Measurements from ENCODE around the gene ZNF575.
"Not testable (repeated sequence)": the region's sequence is repeated elsewhere in the genome, so short reads cannot be mapped to it uniquely, and the experiment has no call there.

ZNF575 gene

GRCh38 chr19:43507880-43508279 lies 25.1 kb upstream of the ZNF575 start:
- peaks cover 11% of the 10 kb centered on the region for H3K4me1 ChIP-seq (ENCODE audit: low read depth, poor library complexity, severe bottlenecking)
- H3K27ac ChIP-seq: no peak overlapping the region
- H3K9ac ChIP-seq: no peak overlapping the region
- no peak overlapping the region for H2AFZ ChIP-seq (ENCODE audit: low read depth)
- no peak for TF ChIP-seq CTCF (conservative IDR thresholded peaks at IDR 0.05; ENCODE audit: low read depth, low read length)
- H4K20me1 ChIP-seq (ENCODE audit: insufficient read depth): no peaks in the 10 kb centered on the region
- no peak overlapping the region for H3K4me2 ChIP-seq
- H3K79me2 ChIP-seq (ENCODE audit: insufficient read depth, low read depth): no peaks in the 10 kb centered on the region
- H3K4me3 ChIP-seq (IDR thresholded peaks at IDR 0.05; ENCODE audit: insufficient read depth, low read depth, low read length): no peak overlapping the region
- H3K36me3 ChIP-seq (ENCODE audit: insufficient read depth): no peaks in the 10 kb centered on the region
- no peaks in the 10 kb centered on the region for H3K27me3 ChIP-seq (ENCODE audit: insufficient read depth, low read depth)

GRCh38 chr19:43510713-43511112 lies 22.3 kb upstream of the ZNF575 start:
- Histone ChIP-seq H4K20me1 (ENCODE audit: insufficient read depth) (no peaks in the 10 kb centered on the region), H3K4me1 (ENCODE audit: low read depth, poor library complexity, severe bottlenecking) (no peaks in the 10 kb centered on the region), H2AFZ (ENCODE audit: low read depth) (no peak overlapping the region), H3K9ac (no peak overlapping the region), H3K4me3 (IDR thresholded peaks at IDR 0.05; ENCODE audit: insufficient read depth, low read depth, low read length) (no peak overlapping the region), H3K27ac (no peak overlapping the region), H3K4me2 (no peak overlapping the region), H3K79me2 (ENCODE audit: insufficient read depth, low read depth) (no peaks in the 10 kb centered on the region), H3K36me3 (ENCODE audit: insufficient read depth) (no peaks in the 10 kb centered on the region), H3K27me3 (ENCODE audit: insufficient read depth, low read depth) (no peaks in the 10 kb centered on the region)
- no peak for TF ChIP-seq CTCF (conservative IDR thresholded peaks at IDR 0.05; ENCODE audit: low read depth, low read length)

DNA sequence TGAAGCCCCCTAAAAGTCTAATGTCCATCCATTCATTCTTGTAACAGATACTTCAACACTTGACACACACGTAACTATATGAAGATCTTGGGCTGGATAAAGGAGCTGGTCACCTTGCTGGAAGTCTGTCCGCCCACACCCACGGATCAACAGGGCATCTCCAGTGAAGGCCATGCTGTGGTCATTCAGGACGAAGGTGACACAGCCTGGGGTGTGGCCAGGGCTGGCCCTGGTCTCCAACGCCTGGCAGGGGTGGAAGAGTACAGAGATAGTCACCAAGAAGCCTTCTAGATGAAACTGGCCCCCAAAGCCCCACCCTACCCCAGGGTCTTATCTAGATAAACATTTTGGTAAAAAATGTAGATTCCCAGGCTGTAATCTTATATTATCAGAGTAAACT lies 21.7 kb upstream of the ZNF575 start:
- no peak overlapping the region for H3K4me2 ChIP-seq
- H3K27ac ChIP-seq: no peak overlapping the region
- no peak for TF ChIP-seq CTCF (conservative IDR thresholded peaks at IDR 0.05; ENCODE audit: low read depth, low read length)
- no peak overlapping the region for H3K4me3 ChIP-seq (IDR thresholded peaks at IDR 0.05; ENCODE audit: insufficient read depth, low read depth, low read length)
- H3K79me2 ChIP-seq (ENCODE audit: insufficient read depth, low read depth): no peaks in the 10 kb centered on the region
- H3K4me1 ChIP-seq (ENCODE audit: low read depth, poor library complexity, severe bottlenecking): no peaks in the 10 kb centered on the region
- no peak overlapping the region for H2AFZ ChIP-seq (ENCODE audit: low read depth)
- H3K9ac ChIP-seq: no peak overlapping the region
- no peaks in the 10 kb centered on the region for H3K27me3 ChIP-seq (ENCODE audit: insufficient read depth, low read depth)
- H3K36me3 ChIP-seq (ENCODE audit: insufficient read depth): no peaks in the 10 kb centered on the region
- no peaks in the 10 kb centered on the region for H4K20me1 ChIP-seq (ENCODE audit: insufficient read depth)

DNA sequence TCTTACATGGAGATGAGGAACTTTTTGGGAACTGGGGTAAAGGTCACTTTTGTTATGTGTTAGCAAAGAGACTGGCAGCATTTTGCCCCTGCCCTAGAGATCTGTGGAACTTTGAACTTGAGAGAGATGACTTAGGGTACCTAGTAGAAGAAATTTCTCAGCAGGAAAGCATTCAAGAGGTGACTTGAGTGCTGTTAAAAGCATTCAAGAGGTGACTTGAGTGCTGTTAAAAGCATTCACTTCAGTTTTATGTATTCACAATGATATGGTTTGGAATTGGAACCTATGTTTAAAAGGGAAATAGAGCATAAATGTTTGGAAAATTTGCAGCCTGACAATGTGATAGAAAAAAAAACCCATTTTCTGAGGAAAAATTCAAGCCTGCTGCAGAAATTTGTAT lies 20.6 kb upstream of the ZNF575 start:
- not testable (repeated sequence) for H3K27ac ChIP-seq; H3K4me2 ChIP-seq; H3K36me3 ChIP-seq (ENCODE audit: insufficient read depth); H3K4me3 ChIP-seq (IDR thresholded peaks at IDR 0.05; ENCODE audit: insufficient read depth, low read depth, low read length); H3K27me3 ChIP-seq (ENCODE audit: insufficient read depth, low read depth); H3K9ac ChIP-seq; H4K20me1 ChIP-seq (ENCODE audit: insufficient read depth); H3K79me2 ChIP-seq (ENCODE audit: insufficient read depth, low read depth); H3K4me1 ChIP-seq (ENCODE audit: low read depth, poor library complexity, severe bottlenecking); H2AFZ ChIP-seq (ENCODE audit: low read depth)

DNA sequence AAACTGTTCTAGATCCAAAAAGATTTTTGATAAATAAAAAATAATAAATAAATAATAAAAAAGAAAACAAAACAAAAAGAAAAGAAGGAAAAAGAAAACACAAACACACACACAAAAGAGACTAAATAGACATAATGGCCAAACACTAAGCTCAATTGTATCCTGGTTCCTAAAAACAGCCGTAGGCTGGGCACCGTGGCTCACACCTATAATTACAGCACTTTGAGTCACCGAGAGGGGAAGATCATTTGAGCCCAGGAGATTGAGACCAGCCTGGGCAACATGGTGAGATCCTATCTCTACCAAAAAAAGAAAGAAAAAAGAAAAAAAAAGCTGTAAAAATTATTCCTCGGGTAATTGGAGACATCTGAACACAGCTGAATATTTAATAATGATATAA lies 14.9 kb upstream of the ZNF575 start:
- no peak for TF ChIP-seq CTCF (conservative IDR thresholded peaks at IDR 0.05; ENCODE audit: low read depth, low read length)
- H3K4me3 ChIP-seq (IDR thresholded peaks at IDR 0.05; ENCODE audit: insufficient read depth, low read depth, low read length): no peak overlapping the region
- H3K4me1 ChIP-seq (ENCODE audit: low read depth, poor library complexity, severe bottlenecking): peaks cover 4% of the 10 kb centered on the region
- H4K20me1 ChIP-seq (ENCODE audit: insufficient read depth): no peaks in the 10 kb centered on the region
- H3K4me2 ChIP-seq: no peak overlapping the region
- H2AFZ ChIP-seq (ENCODE audit: low read depth): no peak overlapping the region
- H3K79me2 ChIP-seq (ENCODE audit: insufficient read depth, low read depth): no peaks in the 10 kb centered on the region
- no peak overlapping the region for H3K27ac ChIP-seq
- no peak overlapping the region for H3K9ac ChIP-seq
- H3K36me3 ChIP-seq (ENCODE audit: insufficient read depth): no peaks in the 10 kb centered on the region
- H3K27me3 ChIP-seq (ENCODE audit: insufficient read depth, low read depth): no peaks in the 10 kb centered on the region

Data from KMS-11 (cell line).